WI38 (cell line): Measurements from ENCODE around the gene UBE2D2.
"Not testable (repeated sequence)": the region's sequence is repeated elsewhere in the genome, so short reads cannot be mapped to it uniquely, and the experiment has no call there.

ENCODE experiments used
- H3K4me3 ChIP-seq: 2 replicates; pipeline ENCODE4 v1.5.1; 2011; ENCODE audit warnings: low read depth, mild to moderate bottlenecking, control low read depth, low read length
- TF ChIP-seq, protein P1 (sequence below): IDR thresholded peaks from 2 replicates; pipeline ENCODE4 v1.5.1; 2012; ENCODE audit warnings: low read depth, mild to moderate bottlenecking, control low read depth, low read length

Gene UBE2D2

DNA sequence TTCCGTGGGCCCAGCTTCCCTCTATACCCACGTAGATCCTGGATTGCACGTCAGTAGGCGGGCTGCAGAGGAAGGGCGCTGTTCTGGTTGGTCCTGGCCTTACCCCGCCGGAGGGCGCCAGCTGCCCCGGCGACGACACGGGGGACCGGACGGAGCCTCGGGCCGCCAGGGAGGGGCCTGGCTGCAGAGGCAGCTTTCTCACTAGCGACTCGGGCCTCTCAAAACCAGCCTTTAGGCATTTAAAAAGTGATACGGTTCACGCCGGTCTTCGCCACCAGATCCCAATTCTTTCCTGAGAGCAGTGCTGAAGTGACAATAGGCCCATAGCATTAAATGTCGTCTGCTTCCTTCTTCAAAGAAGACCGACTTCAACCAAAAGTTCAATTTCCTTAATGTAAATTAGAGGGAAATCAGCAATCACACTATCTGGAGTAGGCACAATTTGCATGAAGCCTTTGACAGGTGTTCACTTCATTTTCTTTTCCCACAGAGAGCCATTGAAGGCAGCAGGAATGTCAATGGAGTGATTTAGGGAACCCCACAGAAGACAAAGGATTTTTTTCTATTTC lies 17.6 kb upstream of the UBE2D2 start:
- TF ChIP-seq, protein P1, sequence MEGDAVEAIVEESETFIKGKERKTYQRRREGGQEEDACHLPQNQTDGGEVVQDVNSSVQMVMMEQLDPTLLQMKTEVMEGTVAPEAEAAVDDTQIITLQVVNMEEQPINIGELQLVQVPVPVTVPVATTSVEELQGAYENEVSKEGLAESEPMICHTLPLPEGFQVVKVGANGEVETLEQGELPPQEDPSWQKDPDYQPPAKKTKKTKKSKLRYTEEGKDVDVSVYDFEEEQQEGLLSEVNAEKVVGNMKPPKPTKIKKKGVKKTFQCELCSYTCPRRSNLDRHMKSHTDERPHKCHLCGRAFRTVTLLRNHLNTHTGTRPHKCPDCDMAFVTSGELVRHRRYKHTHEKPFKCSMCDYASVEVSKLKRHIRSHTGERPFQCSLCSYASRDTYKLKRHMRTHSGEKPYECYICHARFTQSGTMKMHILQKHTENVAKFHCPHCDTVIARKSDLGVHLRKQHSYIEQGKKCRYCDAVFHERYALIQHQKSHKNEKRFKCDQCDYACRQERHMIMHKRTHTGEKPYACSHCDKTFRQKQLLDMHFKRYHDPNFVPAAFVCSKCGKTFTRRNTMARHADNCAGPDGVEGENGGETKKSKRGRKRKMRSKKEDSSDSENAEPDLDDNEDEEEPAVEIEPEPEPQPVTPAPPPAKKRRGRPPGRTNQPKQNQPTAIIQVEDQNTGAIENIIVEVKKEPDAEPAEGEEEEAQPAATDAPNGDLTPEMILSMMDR = no peak
- no peak overlapping the region for H3K4me3 ChIP-seq

DNA sequence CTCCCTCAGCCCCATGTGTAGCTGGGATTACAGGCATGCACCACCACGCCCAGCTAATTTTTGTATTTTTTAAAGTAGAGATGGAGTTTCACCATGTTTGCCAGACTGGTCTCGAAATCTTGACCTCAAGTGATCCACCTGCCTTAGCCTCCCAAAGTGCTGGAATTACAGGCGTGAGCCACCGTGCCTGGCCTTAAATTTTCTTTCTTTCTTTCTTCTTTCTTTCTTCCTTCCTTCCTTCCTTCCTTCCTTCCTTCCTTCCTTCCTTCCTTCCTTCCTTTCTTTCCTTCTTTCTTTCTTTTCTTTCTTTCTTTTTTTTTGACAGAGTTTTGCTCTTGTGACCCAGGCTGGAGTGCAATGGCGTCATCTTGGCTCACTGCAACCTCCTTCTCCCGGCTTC lies 14.5 kb upstream of the UBE2D2 start:
- H3K4me3 ChIP-seq = not testable (repeated sequence)

DNA sequence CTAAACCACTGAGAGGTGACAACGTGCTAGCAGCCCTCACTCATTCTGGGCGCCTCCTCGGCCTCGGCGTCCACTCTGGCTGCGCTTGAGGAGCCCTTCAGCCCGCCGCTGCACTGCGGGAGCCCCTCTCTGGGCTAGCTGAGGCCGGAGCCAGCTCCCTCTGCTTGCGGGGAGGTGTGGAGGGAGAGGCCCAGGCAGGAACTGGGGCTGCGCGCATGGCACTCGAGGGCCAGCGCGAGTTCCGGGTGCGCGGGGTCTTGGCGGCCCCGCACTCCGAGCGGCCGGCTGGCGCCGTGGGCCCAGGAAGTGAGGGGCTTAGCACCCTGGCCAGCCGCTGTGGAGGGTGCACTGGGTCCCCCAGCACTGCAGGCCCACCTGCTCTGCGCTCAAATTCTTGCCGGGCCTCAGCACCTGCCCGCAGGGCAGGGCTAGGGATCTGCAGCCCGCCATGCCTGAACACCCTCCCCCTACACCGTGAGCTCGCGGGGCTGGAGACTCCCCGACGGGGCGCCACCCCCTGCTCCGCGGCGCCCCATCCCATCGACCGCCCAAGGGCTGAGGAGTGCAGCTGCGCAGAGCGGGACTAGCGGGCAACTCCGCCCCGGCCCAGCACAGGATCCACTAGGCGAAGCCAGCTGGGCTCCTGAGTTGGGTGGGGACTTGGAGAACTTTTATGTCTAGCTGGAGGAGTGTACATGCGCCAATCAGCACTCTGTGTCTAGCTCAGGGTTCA lies 11.8 kb upstream of the UBE2D2 start:
- no peak overlapping the region for H3K4me3 ChIP-seq
- TF ChIP-seq, protein P1 = no peak

DNA sequence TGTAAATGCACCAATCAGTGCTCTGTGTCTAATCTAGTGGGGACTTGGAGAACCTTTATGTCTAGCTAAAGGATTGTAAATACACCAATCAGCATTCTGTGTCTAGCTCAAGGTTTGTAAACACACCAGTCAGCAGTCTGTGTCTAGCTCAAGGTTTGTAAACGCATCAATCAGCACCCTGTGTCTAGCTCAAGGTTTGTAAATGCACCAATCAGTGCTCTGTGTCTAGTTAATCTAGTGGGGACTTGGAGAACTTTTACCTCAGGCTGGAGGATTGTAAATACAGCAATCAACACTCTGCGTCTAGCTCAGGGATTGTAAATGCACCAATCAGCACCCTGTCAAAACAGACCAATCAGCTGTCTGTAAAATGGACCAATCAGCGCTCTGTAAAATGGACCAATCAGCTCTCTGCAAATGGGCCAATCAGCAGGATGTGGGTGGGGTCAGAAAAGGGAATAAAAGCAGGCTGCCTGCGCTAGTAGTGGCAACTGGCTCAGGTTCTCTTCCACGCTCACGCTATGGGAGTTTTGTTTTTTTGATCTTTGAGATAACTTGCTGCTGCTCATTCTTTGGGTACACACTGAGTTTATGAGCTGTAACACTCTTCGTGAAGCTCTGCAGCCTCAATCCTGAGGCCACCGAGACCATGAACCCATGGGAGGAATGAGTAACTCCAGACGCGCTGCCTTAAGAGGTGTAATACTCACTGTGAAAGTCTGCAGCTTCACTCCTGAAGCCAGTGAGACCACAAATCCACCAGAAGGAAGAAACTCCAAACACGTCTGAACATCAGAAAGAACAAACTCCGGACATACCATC lies 10.9 kb upstream of the UBE2D2 start:
- not testable (repeated sequence) for H3K4me3 ChIP-seq

DNA sequence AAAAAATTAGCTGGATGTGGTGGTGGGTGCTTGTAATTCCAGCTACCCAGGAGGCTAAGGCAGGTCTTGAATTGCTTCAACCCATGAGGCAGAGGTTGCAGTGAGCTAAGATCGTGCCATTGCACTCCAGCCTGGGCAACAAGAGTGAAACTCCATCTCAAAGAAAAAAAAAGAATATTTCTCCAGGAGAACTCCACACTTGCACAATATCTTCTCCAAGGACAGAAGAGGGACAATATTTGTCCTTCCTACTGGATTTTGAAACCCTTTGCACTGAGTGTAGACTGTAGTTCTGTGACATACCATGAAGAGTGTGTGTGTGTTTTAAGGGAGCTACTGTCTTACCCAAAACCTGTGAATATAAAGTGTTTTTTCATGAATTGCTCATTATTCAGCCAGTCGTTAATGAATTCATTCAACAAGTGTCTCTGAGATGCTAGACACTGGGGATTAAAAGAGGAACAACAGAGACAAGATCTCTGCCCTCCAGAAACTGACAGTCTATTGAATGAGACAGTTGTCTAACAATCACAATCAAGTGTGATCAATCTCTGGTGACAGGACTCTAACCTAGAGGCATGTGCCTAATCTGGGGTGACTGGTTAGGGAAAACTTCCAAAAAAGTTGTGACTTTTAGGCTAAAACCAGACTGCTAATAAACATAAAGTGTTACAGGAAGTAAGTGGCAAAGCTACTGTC lies 9.8 kb upstream of the UBE2D2 start:
- H3K4me3 ChIP-seq = no peak overlapping the region
- TF ChIP-seq, protein P1 = no peak

DNA sequence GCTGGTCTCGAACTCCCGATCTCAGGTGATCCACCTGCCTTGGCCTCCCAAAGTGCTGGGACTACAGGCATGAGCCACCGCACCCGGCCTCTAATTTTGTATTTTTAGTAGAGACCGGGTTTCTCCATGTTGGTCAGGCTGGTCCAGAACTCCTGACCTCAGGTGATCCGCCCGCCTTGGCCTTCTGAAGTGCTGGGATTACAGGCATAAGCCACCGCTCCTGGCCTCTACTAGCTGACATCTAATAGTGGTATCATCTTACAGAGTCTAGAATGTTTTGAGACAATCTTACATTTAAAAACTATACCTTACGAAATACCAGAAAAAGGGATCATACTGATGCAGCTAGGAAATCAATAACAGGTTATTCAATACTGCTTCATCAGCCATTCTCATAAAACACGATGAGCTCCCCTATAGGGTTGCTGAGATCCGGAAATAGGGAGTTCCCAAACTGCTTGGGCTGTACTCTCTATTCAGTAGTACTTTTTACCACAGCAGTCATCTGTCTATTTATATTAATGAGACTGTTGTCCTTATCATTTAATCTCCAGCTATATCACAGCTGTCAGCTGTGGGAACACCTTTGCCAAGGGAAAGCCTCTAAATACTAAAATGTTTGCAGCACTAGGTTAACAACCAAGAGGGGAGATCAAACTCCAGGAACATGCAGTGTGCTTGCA lies 8.1 kb upstream of the UBE2D2 start:
- no peak overlapping the region for H3K4me3 ChIP-seq
- TF ChIP-seq, protein P1 = no peak

DNA sequence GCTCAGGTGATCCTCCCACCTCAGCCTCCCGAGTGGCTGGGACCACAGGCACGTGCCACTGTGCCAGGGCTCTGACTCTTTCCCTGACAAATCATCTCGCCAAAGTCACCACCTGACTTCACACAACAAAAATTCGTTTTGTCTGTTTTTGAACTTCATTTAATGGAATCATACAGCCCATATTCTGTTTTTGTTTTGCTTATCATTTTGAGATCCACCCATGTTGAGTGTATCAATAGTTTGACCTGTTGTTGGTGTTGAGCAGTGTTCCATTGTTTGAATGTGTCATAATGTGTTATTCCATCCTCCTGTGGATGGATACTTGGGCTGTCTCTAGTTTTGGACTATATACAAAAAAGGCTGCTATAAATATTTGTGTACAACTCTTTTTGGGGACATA lies 6.9 kb upstream of the UBE2D2 start:
- TF ChIP-seq, protein P1 = no peak
- no peak overlapping the region for H3K4me3 ChIP-seq
